HEK293 (cell line): ENCODE results near the gene UGT1A7.

ENCODE experiments used
- GFI1B ChIP-seq: fragments of 450-650 bp; formaldehyde crosslinking; IDR thresholded peaks from 2 replicates; pipeline ENCODE4 v1.5.1; 2016; ENCODE audit warnings: missing biosample characterization, missing genetic modification characterization
- KLF1 ChIP-seq: fragments of 450-650 bp; formaldehyde crosslinking; IDR thresholded peaks from 2 replicates; pipeline ENCODE4 v1.5.1; 2016; ENCODE audit warnings: missing biosample characterization, missing genetic modification characterization
- YY1 ChIP-seq: fragments of 450-650 bp; formaldehyde crosslinking; IDR thresholded peaks from 2 replicates; pipeline ENCODE4 v1.5.1; 2018; ENCODE audit warnings: missing biosample characterization, missing genetic modification characterization
- ZBTB17 ChIP-seq: fragments of 450-650 bp; formaldehyde crosslinking; IDR thresholded peaks from 2 replicates; pipeline ENCODE4 v1.5.1; 2016; ENCODE audit warnings: missing biosample characterization, missing genetic modification characterization
- ZNF274 ChIP-seq, 2 experiments: fragments of 200-500 bp in 1 of 2; fragments of 450-650 bp in 1 of 2; sonication (Bioruptor generic) in 1 of 2; formaldehyde crosslinking in 1 of 2; IDR thresholded peaks; 2 replicates each; pipeline versions ENCODE4 v1.5.1 to v1.6.1; 2014 to 2016; ENCODE audit warnings: borderline replicate concordance in 1 of 2, inconsistent platforms in 1 of 2, low read length in 1 of 2, missing biosample characterization in 1 of 2, missing genetic modification characterization in 1 of 2
- ZNF416 ChIP-seq: fragments of 450-650 bp; formaldehyde crosslinking; IDR thresholded peaks from 2 replicates; pipeline ENCODE4 v1.5.1; 2016; ENCODE audit warnings: missing biosample characterization, missing genetic modification characterization
- ZNF558 ChIP-seq: fragments of 450-650 bp; formaldehyde crosslinking; IDR thresholded peaks from 2 replicates; pipeline ENCODE4 v1.5.1; 2016; ENCODE audit warnings: missing biosample characterization, missing genetic modification characterization
- ZNF660 ChIP-seq: fragments of 450-650 bp; IDR thresholded peaks from 2 replicates; pipeline ENCODE4 v1.5.1; 2018; ENCODE audit warnings: missing biosample characterization, mild to moderate bottlenecking, missing genetic modification characterization
- TF ChIP-seq, protein P1 (sequence below): fragments of 450-650 bp; formaldehyde crosslinking; IDR thresholded peaks from 2 replicates; pipeline ENCODE4 v1.5.1; 2016; ENCODE audit warnings: missing biosample characterization, missing genetic modification characterization
- TF ChIP-seq, protein P2 (sequence below): fragments of 450-650 bp; formaldehyde crosslinking; IDR thresholded peaks from 2 replicates; pipeline ENCODE4 v1.5.1; 2017; ENCODE audit warnings: missing biosample characterization, missing genetic modification characterization
- TF ChIP-seq, protein P3 (sequence below): fragments of 450-650 bp; formaldehyde crosslinking; IDR thresholded peaks from 2 replicates; pipeline ENCODE4 v1.5.1; 2016; ENCODE audit warnings: missing biosample characterization, missing genetic modification characterization
- TF ChIP-seq, protein P4 (sequence below): fragments of 450-650 bp; formaldehyde crosslinking; IDR thresholded peaks from 2 replicates; pipeline ENCODE4 v1.5.1; 2016; ENCODE audit warnings: missing biosample characterization, missing genetic modification characterization
- TF ChIP-seq, protein P5 (sequence below): fragments of 450-650 bp; formaldehyde crosslinking; IDR thresholded peaks from 2 replicates; pipeline ENCODE4 v1.5.1; 2016; ENCODE audit warnings: missing biosample characterization, missing genetic modification characterization
- TF ChIP-seq, protein P6 (sequence below): fragments of 450-650 bp; formaldehyde crosslinking; conservative IDR thresholded peaks from 2 replicates; pipeline ENCODE4 v1.5.1; 2016; ENCODE audit warnings: low read depth, missing biosample characterization, missing genetic modification characterization

DNA sequence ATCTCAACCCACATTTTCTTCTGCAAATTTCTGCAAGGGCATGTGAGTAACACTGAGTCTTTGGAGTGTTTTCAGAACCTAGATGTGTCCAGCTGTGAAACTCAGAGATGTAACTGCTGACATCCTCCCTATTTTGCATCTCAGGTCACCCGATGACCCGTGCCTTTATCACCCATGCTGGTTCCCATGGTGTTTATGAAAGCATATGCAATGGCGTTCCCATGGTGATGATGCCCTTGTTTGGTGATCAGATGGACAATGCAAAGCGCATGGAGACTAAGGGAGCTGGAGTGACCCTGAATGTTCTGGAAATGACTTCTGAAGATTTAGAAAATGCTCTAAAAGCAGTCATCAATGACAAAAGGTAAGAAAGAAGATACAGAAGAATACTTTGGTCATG is 86.4 kb downstream of the UGT1A7 start:
- TF ChIP-seq, protein P1, sequence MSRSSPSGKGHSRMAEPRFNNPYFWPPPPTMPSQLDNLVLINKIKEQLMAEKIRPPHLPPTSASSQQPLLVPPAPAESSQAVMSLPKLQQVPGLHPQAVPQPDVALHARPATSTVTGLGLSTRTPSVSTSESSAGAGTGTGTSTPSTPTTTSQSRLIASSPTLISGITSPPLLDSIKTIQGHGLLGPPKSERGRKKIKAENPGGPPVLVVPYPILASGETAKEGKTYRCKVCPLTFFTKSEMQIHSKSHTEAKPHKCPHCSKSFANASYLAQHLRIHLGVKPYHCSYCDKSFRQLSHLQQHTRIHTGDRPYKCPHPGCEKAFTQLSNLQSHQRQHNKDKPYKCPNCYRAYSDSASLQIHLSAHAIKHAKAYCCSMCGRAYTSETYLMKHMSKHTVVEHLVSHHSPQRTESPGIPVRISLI (tag by site-specific recombination) = no peak
- TF ChIP-seq GFI1B (tag by site-specific recombination) (no peak), ZNF274 (IDR thresholded peaks at IDR 0.05; ENCODE audit: low read length) (no peak), ZNF274 (tag by site-specific recombination; IDR thresholded peaks at IDR 0.05; ENCODE audit: borderline replicate concordance) (no peak), ZBTB17 (no peak), ZNF558 (tag by site-specific recombination) (no peak), ZNF660 (tag by site-specific recombination) (no peak), YY1 (tag by site-specific recombination) (no peak), KLF1 (tag by site-specific recombination) (no peak), ZNF416 (tag by site-specific recombination) (no peak)
- TF ChIP-seq, protein P2, sequence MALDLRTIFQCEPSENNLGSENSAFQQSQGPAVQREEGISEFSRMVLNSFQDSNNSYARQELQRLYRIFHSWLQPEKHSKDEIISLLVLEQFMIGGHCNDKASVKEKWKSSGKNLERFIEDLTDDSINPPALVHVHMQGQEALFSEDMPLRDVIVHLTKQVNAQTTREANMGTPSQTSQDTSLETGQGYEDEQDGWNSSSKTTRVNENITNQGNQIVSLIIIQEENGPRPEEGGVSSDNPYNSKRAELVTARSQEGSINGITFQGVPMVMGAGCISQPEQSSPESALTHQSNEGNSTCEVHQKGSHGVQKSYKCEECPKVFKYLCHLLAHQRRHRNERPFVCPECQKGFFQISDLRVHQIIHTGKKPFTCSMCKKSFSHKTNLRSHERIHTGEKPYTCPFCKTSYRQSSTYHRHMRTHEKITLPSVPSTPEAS (tag by site-specific recombination) = no peak
- TF ChIP-seq, protein P3, sequence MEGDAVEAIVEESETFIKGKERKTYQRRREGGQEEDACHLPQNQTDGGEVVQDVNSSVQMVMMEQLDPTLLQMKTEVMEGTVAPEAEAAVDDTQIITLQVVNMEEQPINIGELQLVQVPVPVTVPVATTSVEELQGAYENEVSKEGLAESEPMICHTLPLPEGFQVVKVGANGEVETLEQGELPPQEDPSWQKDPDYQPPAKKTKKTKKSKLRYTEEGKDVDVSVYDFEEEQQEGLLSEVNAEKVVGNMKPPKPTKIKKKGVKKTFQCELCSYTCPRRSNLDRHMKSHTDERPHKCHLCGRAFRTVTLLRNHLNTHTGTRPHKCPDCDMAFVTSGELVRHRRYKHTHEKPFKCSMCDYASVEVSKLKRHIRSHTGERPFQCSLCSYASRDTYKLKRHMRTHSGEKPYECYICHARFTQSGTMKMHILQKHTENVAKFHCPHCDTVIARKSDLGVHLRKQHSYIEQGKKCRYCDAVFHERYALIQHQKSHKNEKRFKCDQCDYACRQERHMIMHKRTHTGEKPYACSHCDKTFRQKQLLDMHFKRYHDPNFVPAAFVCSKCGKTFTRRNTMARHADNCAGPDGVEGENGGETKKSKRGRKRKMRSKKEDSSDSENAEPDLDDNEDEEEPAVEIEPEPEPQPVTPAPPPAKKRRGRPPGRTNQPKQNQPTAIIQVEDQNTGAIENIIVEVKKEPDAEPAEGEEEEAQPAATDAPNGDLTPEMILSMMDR (tag by site-specific recombination) = no peak
- TF ChIP-seq, protein P4, sequence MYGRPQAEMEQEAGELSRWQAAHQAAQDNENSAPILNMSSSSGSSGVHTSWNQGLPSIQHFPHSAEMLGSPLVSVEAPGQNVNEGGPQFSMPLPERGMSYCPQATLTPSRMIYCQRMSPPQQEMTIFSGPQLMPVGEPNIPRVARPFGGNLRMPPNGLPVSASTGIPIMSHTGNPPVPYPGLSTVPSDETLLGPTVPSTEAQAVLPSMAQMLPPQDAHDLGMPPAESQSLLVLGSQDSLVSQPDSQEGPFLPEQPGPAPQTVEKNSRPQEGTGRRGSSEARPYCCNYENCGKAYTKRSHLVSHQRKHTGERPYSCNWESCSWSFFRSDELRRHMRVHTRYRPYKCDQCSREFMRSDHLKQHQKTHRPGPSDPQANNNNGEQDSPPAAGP (tag by site-specific recombination) = no peak
- TF ChIP-seq, protein P5, sequence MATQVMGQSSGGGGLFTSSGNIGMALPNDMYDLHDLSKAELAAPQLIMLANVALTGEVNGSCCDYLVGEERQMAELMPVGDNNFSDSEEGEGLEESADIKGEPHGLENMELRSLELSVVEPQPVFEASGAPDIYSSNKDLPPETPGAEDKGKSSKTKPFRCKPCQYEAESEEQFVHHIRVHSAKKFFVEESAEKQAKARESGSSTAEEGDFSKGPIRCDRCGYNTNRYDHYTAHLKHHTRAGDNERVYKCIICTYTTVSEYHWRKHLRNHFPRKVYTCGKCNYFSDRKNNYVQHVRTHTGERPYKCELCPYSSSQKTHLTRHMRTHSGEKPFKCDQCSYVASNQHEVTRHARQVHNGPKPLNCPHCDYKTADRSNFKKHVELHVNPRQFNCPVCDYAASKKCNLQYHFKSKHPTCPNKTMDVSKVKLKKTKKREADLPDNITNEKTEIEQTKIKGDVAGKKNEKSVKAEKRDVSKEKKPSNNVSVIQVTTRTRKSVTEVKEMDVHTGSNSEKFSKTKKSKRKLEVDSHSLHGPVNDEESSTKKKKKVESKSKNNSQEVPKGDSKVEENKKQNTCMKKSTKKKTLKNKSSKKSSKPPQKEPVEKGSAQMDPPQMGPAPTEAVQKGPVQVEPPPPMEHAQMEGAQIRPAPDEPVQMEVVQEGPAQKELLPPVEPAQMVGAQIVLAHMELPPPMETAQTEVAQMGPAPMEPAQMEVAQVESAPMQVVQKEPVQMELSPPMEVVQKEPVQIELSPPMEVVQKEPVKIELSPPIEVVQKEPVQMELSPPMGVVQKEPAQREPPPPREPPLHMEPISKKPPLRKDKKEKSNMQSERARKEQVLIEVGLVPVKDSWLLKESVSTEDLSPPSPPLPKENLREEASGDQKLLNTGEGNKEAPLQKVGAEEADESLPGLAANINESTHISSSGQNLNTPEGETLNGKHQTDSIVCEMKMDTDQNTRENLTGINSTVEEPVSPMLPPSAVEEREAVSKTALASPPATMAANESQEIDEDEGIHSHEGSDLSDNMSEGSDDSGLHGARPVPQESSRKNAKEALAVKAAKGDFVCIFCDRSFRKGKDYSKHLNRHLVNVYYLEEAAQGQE (tag by site-specific recombination) = no peak
- TF ChIP-seq, protein P6, sequence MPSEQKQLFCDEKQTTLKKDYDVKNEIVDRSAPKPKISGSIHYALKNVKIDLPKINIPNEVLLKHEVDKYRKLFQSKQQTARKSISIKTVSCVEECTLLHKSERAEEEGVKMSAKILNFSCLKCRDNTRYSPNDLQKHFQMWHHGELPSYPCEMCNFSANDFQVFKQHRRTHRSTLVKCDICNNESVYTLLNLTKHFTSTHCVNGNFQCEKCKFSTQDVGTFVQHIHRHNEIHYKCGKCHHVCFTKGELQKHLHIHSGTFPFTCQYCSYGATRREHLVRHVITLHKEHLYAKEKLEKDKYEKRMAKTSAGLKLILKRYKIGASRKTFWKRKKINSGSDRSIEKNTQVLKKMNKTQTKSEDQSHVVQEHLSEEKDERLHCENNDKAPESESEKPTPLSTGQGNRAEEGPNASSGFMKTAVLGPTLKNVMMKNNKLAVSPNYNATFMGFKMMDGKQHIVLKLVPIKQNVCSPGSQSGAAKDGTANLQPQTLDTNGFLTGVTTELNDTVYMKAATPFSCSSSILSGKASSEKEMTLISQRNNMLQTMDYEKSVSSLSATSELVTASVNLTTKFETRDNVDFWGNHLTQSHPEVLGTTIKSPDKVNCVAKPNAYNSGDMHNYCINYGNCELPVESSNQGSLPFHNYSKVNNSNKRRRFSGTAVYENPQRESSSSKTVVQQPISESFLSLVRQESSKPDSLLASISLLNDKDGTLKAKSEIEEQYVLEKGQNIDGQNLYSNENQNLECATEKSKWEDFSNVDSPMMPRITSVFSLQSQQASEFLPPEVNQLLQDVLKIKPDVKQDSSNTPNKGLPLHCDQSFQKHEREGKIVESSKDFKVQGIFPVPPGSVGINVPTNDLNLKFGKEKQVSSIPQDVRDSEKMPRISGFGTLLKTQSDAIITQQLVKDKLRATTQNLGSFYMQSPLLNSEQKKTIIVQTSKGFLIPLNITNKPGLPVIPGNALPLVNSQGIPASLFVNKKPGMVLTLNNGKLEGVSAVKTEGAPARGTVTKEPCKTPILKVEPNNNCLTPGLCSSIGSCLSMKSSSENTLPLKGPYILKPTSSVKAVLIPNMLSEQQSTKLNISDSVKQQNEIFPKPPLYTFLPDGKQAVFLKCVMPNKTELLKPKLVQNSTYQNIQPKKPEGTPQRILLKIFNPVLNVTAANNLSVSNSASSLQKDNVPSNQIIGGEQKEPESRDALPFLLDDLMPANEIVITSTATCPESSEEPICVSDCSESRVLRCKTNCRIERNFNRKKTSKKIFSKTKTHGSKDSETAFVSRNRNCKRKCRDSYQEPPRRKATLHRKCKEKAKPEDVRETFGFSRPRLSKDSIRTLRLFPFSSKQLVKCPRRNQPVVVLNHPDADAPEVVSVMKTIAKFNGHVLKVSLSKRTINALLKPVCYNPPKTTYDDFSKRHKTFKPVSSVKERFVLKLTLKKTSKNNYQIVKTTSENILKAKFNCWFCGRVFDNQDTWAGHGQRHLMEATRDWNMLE (tag by site-specific recombination) = no peak
